GM12873 (cell line): ENCODE results near the gene JKAMP.

Source experiments
- CTCF ChIP-seq: IDR thresholded peaks from 2 replicates; pipeline ENCODE4 v1.5.1; 2012; ENCODE audit warnings: low read depth, mild to moderate bottlenecking, moderate library complexity, low read length, control low read depth; ENCODE audit not compliant: insufficient read depth; ENCODE audit errors: missing control alignments

Gene JKAMP

GRCh38 chr14:59454139-59454538, 30.2 kb upstream of the JKAMP start:
- no peak for TF ChIP-seq CTCF

- TF ChIP-seq CTCF, result no peak
These were observed 28.9 kb upstream of the JKAMP start for GRCh38 chr14:59455411-59455810.

GRCh38 chr14:59458486-59458885, 25.8 kb upstream of the JKAMP start:
- TF ChIP-seq CTCF, result no peak

GRCh38 chr14:59460378-59460777, 23.9 kb upstream of the JKAMP start:
- TF ChIP-seq CTCF, result no peak

GRCh38 chr14:59461891-59462290, 22.4 kb upstream of the JKAMP start:
- no peak for TF ChIP-seq CTCF

- no peak for TF ChIP-seq CTCF
These were observed 20.4 kb upstream of the JKAMP start for GRCh38 chr14:59463787-59464485.

- TF ChIP-seq CTCF, result no peak
These were observed 19.6 kb upstream of the JKAMP start for GRCh38 chr14:59464486-59465315.
